Karpas-422 (cell line): ENCODE measurements around the gene EPHA4. TPM values are rescaled to one million over a fixed set of nuclear protein-coding genes. Genes with fewer than 3 reads are reported as not detected.

Experiments used
- DNase-seq: peaks from one replicate; pipeline ENCODE4 v3.0.0-alpha.2; 2015
- H2AFZ ChIP-seq: fragments of 200-600 bp; sonication (generic); 2 replicates; pipeline ENCODE4 v1.6.1; 2014; ENCODE audit warnings: antibody characterized with exemption, low read length, mixed read lengths
- H3K27ac ChIP-seq: fragments of 200-600 bp; sonication (generic); 2 replicates; pipeline ENCODE4 v1.5.1; 2014; ENCODE audit warnings: mild to moderate bottlenecking, low read length, moderate library complexity
- H3K27me3 ChIP-seq: fragments of 200-600 bp; sonication (generic); 2 replicates; pipeline ENCODE4 v1.6.1; 2014; ENCODE audit warnings: low read length, mixed read lengths
- H3K36me3 ChIP-seq: fragments of 200-600 bp; sonication (generic); 2 replicates; pipeline ENCODE4 v1.6.1; 2014; ENCODE audit warnings: low read length, mixed read lengths; ENCODE audit not compliant: insufficient read depth
- H3K4me1 ChIP-seq: fragments of 200-600 bp; sonication (generic); 2 replicates; pipeline ENCODE4 v1.6.1; 2014; ENCODE audit warnings: mild to moderate bottlenecking, low read length, mixed read lengths
- H3K4me2 ChIP-seq: fragments of 200-600 bp; sonication (generic); 2 replicates; pipeline ENCODE4 v1.6.1; 2014; ENCODE audit warnings: low read length, low read depth, mild to moderate bottlenecking; ENCODE audit not compliant: poor library complexity, severe bottlenecking
- H3K4me3 ChIP-seq: fragments of 200-600 bp; sonication (generic); 2 replicates; pipeline ENCODE4 v1.5.1; 2014; ENCODE audit warnings: mild to moderate bottlenecking, antibody characterized with exemption, low read length, mixed read lengths
- H3K79me2 ChIP-seq: fragments of 200-600 bp; sonication (generic); 2 replicates; pipeline ENCODE4 v1.6.1; 2014; ENCODE audit warnings: mild to moderate bottlenecking, low read length, mixed read lengths
- H3K9ac ChIP-seq: fragments of 200-600 bp; sonication (generic); 2 replicates; pipeline ENCODE4 v1.6.0; 2014; ENCODE audit warnings: low read length
- H3K9me2 ChIP-seq: fragments of 200-600 bp; sonication (generic), shearing (Covaris generic); replicated peaks from 2 replicates; pipeline ENCODE4 v1.6.0; 2014; ENCODE audit warnings: mild to moderate bottlenecking, low read length, moderate library complexity; ENCODE audit not compliant: insufficient read depth
- H3K9me3 ChIP-seq: fragments of 300-700, 200-600 bp; sonication (generic); 2 replicates; pipeline ENCODE4 v1.6.1; 2014; ENCODE audit warnings: low read length, mixed read lengths
- H4K20me1 ChIP-seq: fragments of 200-600 bp; sonication (generic); 2 replicates; pipeline ENCODE4 v1.6.1; 2014; ENCODE audit warnings: mild to moderate bottlenecking, antibody characterized with exemption, low read length, low read depth; ENCODE audit not compliant: insufficient read depth
- total RNA-seq: library from RNA; depleted of rRNA; stranded (reverse); fragments of >200 nt; shearing (Covaris generic); gene quantifications from 2 replicates; pipeline ENCODE4 v1.2.3, GENCODE V29; 2014; ENCODE audit warnings: low replicate concordance

The EPHA4 gene
- total RNA-seq, 1 experiment from 2014 or later = not detected

GRCh38 chr2:221570321-221570935 is 1.7 kb downstream of the EPHA4 start:
- no peak overlapping the region for H3K4me2 ChIP-seq
- peaks cover 28% of the 10 kb centered on the region for H3K4me1 ChIP-seq
- H3K4me3 ChIP-seq = no peak overlapping the region
- H3K36me3 ChIP-seq = no peaks in the 10 kb centered on the region
- H3K9ac ChIP-seq = no peak overlapping the region
- H3K27me3 ChIP-seq = no peaks in the 10 kb centered on the region
- H4K20me1 ChIP-seq = no peaks in the 10 kb centered on the region
- H2AFZ ChIP-seq = no peak overlapping the region
- H3K79me2 ChIP-seq = no peaks in the 10 kb centered on the region
- no peak for DNase-seq
- H3K9me3 ChIP-seq = no peaks in the 10 kb centered on the region
- no peak overlapping the region for H3K27ac ChIP-seq
- H3K9me2 ChIP-seq = no peaks in the 10 kb centered on the region

DNA sequence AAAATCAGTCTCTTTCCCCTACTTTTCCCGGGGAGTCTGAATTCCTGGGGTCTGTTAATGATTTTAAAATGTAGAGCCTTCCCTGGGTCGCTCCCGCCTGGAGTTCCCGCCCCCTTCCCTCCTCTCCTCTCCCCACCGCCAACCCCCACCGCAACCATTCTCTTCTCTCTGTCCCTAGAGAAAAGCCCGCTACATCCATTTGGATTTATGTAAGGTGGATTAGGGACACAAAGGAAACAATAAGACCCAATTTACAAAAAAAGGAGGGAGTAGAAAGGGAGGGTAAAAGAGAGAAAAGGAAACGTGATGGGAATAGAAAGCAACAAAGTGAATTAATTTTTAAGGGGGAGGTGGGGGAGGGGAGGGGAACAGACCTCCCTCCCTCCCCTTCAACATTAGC is 2.2 kb downstream of the EPHA4 start:
- Histone ChIP-seq H3K9ac (no peak overlapping the region), H3K4me2 (no peak overlapping the region), H4K20me1 (no peaks in the 10 kb centered on the region), H3K27ac (no peak overlapping the region), H3K9me2 (no peaks in the 10 kb centered on the region), H2AFZ (no peak overlapping the region), H3K27me3 (no peaks in the 10 kb centered on the region), H3K36me3 (no peaks in the 10 kb centered on the region), H3K4me1 (peaks cover 28% of the 10 kb centered on the region), H3K9me3 (no peaks in the 10 kb centered on the region), H3K79me2 (no peaks in the 10 kb centered on the region), H3K4me3 (no peak overlapping the region)
- no peak for DNase-seq

GRCh38 chr2:221569425-221569845 is 2.7 kb downstream of the EPHA4 start:
- H3K9ac ChIP-seq = no peak overlapping the region
- H3K36me3 ChIP-seq = no peaks in the 10 kb centered on the region
- no peak for DNase-seq
- no peaks in the 10 kb centered on the region for H3K9me3 ChIP-seq
- no peaks in the 10 kb centered on the region for H3K79me2 ChIP-seq
- no peaks in the 10 kb centered on the region for H3K27me3 ChIP-seq
- no peaks in the 10 kb centered on the region for H3K9me2 ChIP-seq
- H3K4me3 ChIP-seq = no peak overlapping the region
- no peak overlapping the region for H3K27ac ChIP-seq
- no peak overlapping the region for H2AFZ ChIP-seq
- H4K20me1 ChIP-seq = no peaks in the 10 kb centered on the region
- peaks cover 27% of the 10 kb centered on the region for H3K4me1 ChIP-seq
- no peak overlapping the region for H3K4me2 ChIP-seq

- no peak overlapping the region for H3K27ac ChIP-seq
- no peaks in the 10 kb centered on the region for H3K27me3 ChIP-seq
- H4K20me1 ChIP-seq = no peaks in the 10 kb centered on the region
- H3K9ac ChIP-seq = no peak overlapping the region
- DNase-seq = no peak
- H3K4me3 ChIP-seq = no peak overlapping the region
- no peak overlapping the region for H3K4me2 ChIP-seq
- H3K9me2 ChIP-seq = no peaks in the 10 kb centered on the region
- no peaks in the 10 kb centered on the region for H3K79me2 ChIP-seq
- no peak overlapping the region for H2AFZ ChIP-seq
- no peaks in the 10 kb centered on the region for H3K36me3 ChIP-seq
- peaks cover 17% of the 10 kb centered on the region for H3K4me1 ChIP-seq
- H3K9me3 ChIP-seq = no peaks in the 10 kb centered on the region
These were observed 3.8 kb downstream of the EPHA4 start for GRCh38 chr2:221568299-221568698.

DNA sequence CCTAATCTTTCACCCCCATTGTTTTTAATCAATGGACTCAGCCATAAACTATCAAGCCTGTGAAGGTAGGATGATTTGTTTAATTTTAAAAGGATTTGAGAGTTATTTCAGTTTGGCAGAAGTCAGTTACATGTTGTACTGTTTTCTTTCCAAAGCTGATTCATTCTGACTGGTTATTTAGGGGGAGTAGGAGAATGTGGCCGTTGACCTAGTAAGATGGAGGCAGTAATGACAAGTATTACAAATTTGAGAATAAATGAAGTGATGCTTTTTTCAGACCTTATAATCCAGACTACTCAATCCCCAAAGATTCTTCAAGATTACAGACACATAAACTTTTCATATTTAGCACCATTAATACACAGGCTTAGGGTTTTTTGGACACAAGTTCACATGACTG is 4.3 kb downstream of the EPHA4 start:
- no peaks in the 10 kb centered on the region for H3K27me3 ChIP-seq
- H3K4me3 ChIP-seq = no peak overlapping the region
- H3K79me2 ChIP-seq = no peaks in the 10 kb centered on the region
- no peak overlapping the region for H3K4me2 ChIP-seq
- no peak overlapping the region for H3K9ac ChIP-seq
- H4K20me1 ChIP-seq = no peaks in the 10 kb centered on the region
- H2AFZ ChIP-seq = no peak overlapping the region
- no peaks in the 10 kb centered on the region for H3K9me2 ChIP-seq
- no peaks in the 10 kb centered on the region for H3K36me3 ChIP-seq
- no peaks in the 10 kb centered on the region for H3K9me3 ChIP-seq
- no peak for DNase-seq
- no peak overlapping the region for H3K27ac ChIP-seq
- H3K4me1 ChIP-seq = peaks cover 14% of the 10 kb centered on the region

DNA sequence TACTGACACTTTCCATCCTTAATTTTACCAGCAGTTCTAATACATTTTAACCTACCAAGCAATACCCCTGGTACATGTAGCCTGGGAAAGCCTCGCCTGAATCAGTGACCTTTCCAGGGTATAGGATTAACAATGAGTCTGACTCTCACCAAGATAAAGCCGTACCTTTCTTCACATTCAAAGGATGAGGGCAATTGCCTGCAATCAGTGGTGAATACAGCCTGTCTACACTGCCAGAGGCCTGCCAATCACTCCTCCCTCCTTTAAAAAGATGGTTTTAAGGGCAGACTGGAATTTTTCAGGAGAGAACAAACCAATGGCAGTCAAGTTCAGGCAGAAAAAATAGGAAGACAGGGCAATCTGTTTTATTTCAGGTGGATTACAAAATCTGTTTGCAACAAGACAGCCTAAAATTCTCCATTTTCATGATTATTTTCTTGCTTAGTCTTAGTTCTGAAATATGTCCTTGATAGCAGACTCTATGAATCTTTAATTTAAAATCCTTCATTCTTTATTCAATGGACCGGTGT is 4.8 kb downstream of the EPHA4 start:
- H4K20me1 ChIP-seq = no peaks in the 10 kb centered on the region
- H3K9me2 ChIP-seq = no peaks in the 10 kb centered on the region
- no peak overlapping the region for H2AFZ ChIP-seq
- H3K36me3 ChIP-seq = no peaks in the 10 kb centered on the region
- H3K4me2 ChIP-seq = no peak overlapping the region
- H3K4me3 ChIP-seq = no peak overlapping the region
- no peaks in the 10 kb centered on the region for H3K27me3 ChIP-seq
- no peak overlapping the region for H3K9ac ChIP-seq
- H3K27ac ChIP-seq = no peak overlapping the region
- no peak for DNase-seq
- no peaks in the 10 kb centered on the region for H3K9me3 ChIP-seq
- peaks cover 9% of the 10 kb centered on the region for H3K4me1 ChIP-seq
- no peaks in the 10 kb centered on the region for H3K79me2 ChIP-seq

GRCh38 chr2:221563270-221563985 is 8.7 kb downstream of the EPHA4 start:
- H2AFZ ChIP-seq = no peak overlapping the region
- no peaks in the 10 kb centered on the region for H3K79me2 ChIP-seq
- H3K9ac ChIP-seq = no peak overlapping the region
- H3K36me3 ChIP-seq = no peaks in the 10 kb centered on the region
- no peaks in the 10 kb centered on the region for H3K4me1 ChIP-seq
- H3K9me2 ChIP-seq = no peaks in the 10 kb centered on the region
- H3K4me2 ChIP-seq = no peak overlapping the region
- H3K9me3 ChIP-seq = no peaks in the 10 kb centered on the region
- H3K27ac ChIP-seq = no peak overlapping the region
- H4K20me1 ChIP-seq = no peaks in the 10 kb centered on the region
- H3K4me3 ChIP-seq = no peak overlapping the region
- DNase-seq = no peak
- no peaks in the 10 kb centered on the region for H3K27me3 ChIP-seq

GRCh38 chr2:221562226-221562625 is 9.9 kb downstream of the EPHA4 start:
- H3K27ac ChIP-seq = no peak overlapping the region
- H4K20me1 ChIP-seq = no peaks in the 10 kb centered on the region
- H3K27me3 ChIP-seq = no peaks in the 10 kb centered on the region
- H3K36me3 ChIP-seq = no peaks in the 10 kb centered on the region
- DNase-seq = no peak
- H3K4me3 ChIP-seq = no peak overlapping the region
- no peak overlapping the region for H3K9ac ChIP-seq
- no peak overlapping the region for H2AFZ ChIP-seq
- H3K9me3 ChIP-seq = no peaks in the 10 kb centered on the region
- H3K79me2 ChIP-seq = no peaks in the 10 kb centered on the region
- H3K9me2 ChIP-seq = no peaks in the 10 kb centered on the region
- no peaks in the 10 kb centered on the region for H3K4me1 ChIP-seq
- H3K4me2 ChIP-seq = no peak overlapping the region
